SK-N-SH (cell line): Measurements from ENCODE around the gene NETO2.

Experiments used
- CTCF ChIP-seq: fragments of 200-600 bp; sonication (generic); IDR thresholded peaks from 2 replicates; pipeline ENCODE4 v1.6.1; 2017; ENCODE audit warnings: antibody characterized with exemption, mild to moderate bottlenecking, moderate library complexity
- GABPA ChIP-seq: IDR thresholded peaks from 2 replicates; pipeline ENCODE4 v1.4.0; 2012; ENCODE audit warnings: low read depth, mild to moderate bottlenecking
- ZBTB33 ChIP-seq: IDR thresholded peaks from 2 replicates; pipeline ENCODE4 v1.4.0; 2012; ENCODE audit warnings: low read depth, borderline replicate concordance

- TF ChIP-seq CTCF (no peak), GABPA (no peak), ZBTB33 (no peak)
Measured at GRCh38 chr16:47036201-47036600, 107.5 kb downstream of the NETO2 start.
